Mesenteric fat pad (tissue), 1 donor: ENCODE data around the gene PRDX6. TPM values are rescaled to one million over a fixed set of nuclear protein-coding genes. Genes with fewer than 3 reads are reported as not detected.

Source experiments
- total RNA-seq: library from RNA; stranded (reverse); fragmentation: NEBNext Ultra II Directional; extraction: Animal tissue kit (Norgen Biotek cat#: 25700); gene quantifications from one replicate; pipeline ENCODE4 v1.2.1, GENCODE V29; 2021
- donor health status: DM: yes; HTN: yes; CAD: no.

PRDX6 gene
- total RNA-seq, 1 donor from 2014 or later, result 873 TPM

Other genes with a start within 250 kb of the PRDX6 start
- gene SLC9C2, start 125.7 kb downstream of the PRDX6 start, total RNA-seq, result 0.16 TPM
- gene TEX50, start 158.0 kb downstream of the PRDX6 start, total RNA-seq, result not detected
- gene ANKRD45, start 192.5 kb downstream of the PRDX6 start, total RNA-seq, result 0.29 TPM
- gene KLHL20, start 237.6 kb downstream of the PRDX6 start, total RNA-seq, result 33.0 TPM